GM23338 (cell line): ENCODE data around the gene EEF2K.

Experiments
- CREB1 ChIP-seq: fragments of 250-450 bp; sonication (Bioruptor Pico); IDR thresholded peaks from 2 replicates; pipeline ENCODE4 v1.5.0; 2020; ENCODE audit warnings: low read depth, mild to moderate bottlenecking, moderate library complexity
- EZH2 ChIP-seq: fragments of 200-600 bp; sonication (generic); IDR thresholded peaks from one replicate; pipeline ENCODE4 v1.8.0; 2017; ENCODE audit warnings: antibody characterized with exemption, mild to moderate bottlenecking, low read depth; ENCODE audit not compliant: unreplicated experiment
- EZH2phosphoT487 ChIP-seq: fragments of 200-600 bp; sonication (generic); IDR thresholded peaks from one replicate; pipeline ENCODE4 v1.8.1; 2018; ENCODE audit warnings: antibody characterized with exemption; ENCODE audit not compliant: unreplicated experiment
- TF ChIP-seq, protein P1 (sequence below), 2 experiments: fragments of 200-600 bp in 1 of 2; sonication (generic) in 1 of 2; conservative IDR thresholded peaks; 2 replicates each; pipeline versions ENCODE4 v1.5.1 to v1.6.1; 2016 to 2017; ENCODE audit warnings: antibody characterized with exemption in 2 of 2, low read depth in 2 of 2, mild to moderate bottlenecking in 2 of 2, moderate library complexity in 1 of 2

DNA sequence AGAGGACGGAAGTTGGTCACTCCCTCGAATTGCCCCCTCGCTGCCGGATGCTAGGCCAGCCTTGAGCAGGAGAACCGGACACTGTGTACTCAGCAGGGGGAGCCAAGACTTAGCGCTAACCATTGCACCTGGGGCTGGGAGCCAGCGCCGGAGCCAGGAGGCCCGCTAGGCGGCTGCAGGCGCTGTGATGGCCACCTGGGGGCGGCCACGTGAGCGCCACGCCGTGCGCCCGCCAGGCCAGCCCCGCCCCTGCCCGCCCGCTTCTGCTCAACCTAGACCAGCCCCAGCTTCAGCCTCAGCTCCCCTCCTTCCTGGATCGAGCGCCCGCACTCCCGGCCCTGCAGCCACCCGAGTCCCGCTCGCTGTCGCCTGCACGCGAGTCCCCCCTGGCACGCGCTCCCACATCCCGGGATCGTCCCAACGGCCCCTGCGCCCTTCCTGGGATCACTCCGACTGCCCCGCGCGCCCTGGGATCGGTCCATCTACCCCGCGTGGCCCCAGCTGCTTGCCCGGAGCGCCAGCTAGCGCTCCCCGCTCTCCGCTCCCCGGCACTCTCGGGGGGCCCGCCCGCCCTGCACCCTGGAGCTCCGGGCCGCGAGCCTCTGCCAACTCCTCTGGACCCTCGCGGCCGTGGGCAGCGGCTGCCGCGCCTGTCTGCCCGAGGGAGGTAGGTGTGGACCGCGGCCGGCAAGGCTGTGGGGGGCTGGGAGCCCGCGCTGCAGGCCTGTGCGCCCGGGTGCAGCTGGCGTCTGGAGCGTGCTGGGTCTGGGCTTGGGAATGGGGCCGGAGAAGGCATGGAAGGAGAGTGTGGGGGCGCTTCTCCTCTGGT is at the start of gene EEF2K:
- TF ChIP-seq, protein P1, sequence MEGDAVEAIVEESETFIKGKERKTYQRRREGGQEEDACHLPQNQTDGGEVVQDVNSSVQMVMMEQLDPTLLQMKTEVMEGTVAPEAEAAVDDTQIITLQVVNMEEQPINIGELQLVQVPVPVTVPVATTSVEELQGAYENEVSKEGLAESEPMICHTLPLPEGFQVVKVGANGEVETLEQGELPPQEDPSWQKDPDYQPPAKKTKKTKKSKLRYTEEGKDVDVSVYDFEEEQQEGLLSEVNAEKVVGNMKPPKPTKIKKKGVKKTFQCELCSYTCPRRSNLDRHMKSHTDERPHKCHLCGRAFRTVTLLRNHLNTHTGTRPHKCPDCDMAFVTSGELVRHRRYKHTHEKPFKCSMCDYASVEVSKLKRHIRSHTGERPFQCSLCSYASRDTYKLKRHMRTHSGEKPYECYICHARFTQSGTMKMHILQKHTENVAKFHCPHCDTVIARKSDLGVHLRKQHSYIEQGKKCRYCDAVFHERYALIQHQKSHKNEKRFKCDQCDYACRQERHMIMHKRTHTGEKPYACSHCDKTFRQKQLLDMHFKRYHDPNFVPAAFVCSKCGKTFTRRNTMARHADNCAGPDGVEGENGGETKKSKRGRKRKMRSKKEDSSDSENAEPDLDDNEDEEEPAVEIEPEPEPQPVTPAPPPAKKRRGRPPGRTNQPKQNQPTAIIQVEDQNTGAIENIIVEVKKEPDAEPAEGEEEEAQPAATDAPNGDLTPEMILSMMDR (conservative IDR thresholded peaks at IDR 0.05; ENCODE audit: low read depth in 2 of 2), result peak; percentile 48 to 80
- TF ChIP-seq EZH2, result no peak
- no peak for TF ChIP-seq EZH2phosphoT487
- no peak for TF ChIP-seq CREB1 (CRISPR knock-in tag)
